HG03097 (cell line): Measurements from ENCODE around the gene SFI1.
"Not testable (repeated sequence)": the region's sequence is repeated elsewhere in the genome, so short reads cannot be mapped to it uniquely, and the experiment has no call there.

ENCODE experiments used
- ATAC-seq: cut with Tn5 transposase; IDR thresholded peaks from one replicate; pipeline ENCODE4 v1.9.1; 2021; ENCODE audit not compliant: unreplicated experiment, low FRiP score

Gene SFI1

DNA sequence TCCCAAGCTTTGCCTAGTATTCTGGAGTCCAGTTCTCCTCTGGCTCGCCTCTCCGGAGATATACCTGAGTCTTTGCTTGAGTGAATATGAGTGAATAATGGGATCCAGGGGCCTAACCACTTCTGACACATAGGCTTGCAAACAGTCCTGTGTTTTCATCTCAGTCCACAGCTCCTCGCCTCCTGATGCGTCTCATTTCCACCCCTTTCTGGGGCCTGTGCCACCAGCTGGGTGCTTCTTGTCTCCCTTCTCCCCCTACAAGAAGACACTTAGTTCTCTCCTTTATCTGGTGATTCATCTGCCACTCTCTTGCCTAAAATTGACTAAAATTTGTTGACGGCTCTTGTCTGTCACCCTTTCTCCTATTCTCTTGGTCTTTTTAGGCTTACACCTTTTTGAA lies 44.6 kb downstream of the SFI1 start:
- no peak for ATAC-seq

DNA sequence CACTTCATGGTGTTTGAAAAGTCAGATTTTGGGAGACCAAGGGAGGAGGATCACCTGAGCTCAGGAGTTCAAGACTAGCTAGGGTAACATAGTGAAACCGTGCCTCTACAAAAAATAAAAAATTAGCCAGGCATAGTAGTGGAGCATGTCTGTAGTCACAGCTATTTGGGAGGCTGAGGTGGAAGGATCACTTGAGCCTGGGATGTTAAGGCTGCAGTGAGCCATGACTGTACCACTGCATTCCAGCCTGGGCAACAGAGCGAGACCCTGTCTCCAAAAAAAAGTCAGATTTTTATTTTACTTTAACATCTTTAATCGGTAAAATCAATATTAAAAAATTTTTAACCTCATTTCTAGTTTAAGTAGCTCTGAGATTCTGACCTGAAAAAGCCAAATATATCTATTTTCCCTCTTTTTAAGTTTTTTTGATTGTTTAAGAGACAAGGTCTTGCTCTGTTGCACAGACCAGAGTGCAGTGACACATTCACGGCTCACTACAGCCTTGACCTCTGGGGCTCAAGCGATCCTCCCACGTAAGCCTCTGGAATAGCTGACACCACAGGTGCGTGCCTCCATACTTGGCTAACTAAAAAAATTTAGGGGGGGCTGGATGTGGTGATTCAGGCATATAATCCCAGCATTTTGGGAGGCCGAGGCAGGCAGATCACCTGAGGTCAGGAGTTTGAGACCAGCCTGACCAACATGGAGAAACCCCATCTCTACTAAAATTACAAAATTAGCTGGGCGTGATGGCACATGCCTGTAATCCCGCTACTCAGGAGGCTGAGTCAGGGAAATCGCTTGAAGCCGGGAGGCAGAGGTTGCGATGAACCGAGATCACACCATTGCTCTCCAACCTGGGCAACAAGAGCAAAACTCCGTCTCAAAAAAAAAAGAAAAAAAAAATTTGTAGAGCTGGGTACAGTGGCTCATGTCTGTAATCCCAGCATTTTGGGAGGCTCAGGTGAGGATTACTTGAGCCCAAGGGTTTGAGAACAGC lies 48.4 kb downstream of the SFI1 start:
- no peak for ATAC-seq

DNA sequence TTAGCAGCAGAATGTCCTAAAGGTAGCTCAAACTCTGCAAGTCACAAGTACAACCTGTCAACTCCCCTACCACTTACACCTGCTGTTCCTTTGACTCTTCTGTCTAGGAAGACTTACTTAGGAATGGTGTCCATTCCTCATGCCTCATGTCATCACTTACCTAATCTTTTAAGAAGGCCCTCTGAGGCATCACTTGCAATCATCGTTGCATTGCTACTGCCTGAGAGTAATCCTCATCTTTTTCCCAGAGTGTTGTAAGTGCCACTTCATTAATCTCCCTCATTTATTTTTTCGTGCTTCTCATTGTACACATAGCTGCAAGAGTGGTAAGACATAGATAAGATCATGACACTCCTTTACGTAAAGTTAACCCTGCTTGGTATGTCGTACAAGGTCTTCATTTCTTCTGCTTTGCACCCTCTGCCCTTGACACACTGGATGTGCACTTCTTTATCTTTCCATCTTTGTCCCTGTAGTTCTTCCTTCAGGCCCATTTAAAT lies 54.6 kb downstream of the SFI1 start:
- no peak for ATAC-seq

DNA sequence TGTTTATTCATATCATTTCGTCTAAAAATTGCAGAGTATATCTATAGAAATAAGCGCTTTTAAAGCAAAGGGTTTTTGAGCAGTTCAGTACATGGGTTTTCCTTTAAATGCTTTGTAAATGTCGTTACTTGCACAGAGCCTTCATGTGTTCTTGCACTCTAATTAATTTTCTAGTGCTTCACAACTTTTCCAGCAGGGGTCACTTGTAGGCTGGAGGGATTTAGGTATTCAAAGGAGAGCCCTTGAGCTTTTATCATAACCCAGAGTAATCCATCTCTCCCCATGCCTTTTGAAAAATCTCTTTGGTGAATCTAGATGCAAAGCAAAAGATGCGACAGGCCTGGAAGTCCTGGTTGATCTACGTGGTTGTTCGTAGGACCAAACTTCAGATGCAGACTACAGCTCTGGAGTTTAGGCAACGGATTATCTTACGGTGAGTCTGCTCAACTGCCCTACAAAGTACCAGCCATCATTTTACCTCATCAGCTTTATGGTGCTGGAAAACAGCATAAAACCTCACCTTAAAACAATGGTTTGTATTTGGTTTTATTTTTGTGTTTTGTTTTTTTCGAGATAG lies 60.4 kb downstream of the SFI1 start:
- no peak for ATAC-seq

DNA sequence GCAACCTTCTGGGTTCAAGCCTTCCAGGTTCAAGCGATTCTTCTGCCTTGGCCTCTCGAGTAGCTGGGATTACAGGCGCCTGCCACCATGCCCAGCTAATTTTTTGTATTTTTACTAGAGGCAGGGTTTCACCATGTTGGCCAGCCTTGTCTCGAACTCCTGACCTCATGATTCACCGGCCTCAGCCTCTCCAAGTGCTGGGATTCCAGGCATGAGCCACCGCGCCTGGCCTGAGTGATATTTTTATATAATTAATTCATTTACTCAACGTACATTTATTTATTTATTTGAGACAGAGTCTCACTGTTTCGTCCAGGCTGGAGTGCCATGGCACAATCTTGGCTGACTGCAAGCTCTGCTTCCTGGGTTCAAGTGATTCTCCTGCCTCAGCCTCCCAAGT lies 62.2 kb downstream of the SFI1 start:
- not testable (repeated sequence) for ATAC-seq

DNA sequence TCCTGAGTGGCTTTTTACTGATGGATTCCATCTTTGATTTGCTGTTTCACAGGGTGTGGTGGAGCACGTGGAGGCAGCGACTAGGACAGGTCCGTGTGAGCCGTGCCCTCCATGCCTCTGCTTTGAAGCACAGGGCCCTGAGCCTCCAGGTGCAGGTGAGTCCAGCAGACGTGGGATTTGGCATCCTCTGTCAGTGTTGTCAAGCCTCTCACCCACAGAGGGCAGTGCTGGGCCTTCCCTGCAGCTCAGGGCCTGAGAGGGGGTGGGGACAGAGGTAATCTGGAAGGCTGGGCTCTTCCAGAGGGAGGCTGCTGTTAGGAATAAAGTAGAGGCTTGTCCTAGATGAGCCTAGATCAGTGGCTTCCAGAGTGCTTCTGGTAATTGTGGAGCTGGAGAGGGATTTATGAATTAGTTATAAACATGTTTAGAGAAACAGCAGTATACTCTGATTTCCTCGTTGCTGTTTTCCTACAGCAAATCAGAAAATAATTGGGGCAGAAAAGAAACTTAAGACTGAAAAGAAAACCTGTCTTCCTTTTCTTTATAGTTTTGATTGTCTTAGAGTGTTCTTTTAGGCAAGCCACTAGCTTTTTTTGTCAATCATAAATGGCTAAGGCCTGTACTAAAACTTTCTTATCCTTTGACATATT lies 65.0 kb downstream of the SFI1 start:
- no peak for ATAC-seq

DNA sequence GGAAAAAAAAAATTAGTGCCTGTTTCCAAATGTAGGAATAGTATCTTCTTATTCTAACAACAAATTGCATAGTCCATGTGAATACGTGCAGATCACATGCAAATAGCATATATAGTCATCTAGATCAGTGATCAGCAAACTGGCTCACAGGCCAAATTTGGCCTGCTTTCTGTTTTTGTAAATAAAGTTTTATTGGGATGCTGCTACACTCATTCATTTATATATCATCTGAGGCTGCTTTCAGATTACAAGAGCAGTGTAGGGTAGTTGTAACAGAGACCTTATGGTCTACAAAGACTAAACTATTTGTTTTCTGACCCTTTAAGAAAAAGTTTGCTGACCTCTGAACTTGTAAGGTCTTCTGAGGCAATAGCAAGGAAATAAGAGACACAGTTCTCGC lies 65.6 kb downstream of the SFI1 start:
- ATAC-seq: no peak

DNA sequence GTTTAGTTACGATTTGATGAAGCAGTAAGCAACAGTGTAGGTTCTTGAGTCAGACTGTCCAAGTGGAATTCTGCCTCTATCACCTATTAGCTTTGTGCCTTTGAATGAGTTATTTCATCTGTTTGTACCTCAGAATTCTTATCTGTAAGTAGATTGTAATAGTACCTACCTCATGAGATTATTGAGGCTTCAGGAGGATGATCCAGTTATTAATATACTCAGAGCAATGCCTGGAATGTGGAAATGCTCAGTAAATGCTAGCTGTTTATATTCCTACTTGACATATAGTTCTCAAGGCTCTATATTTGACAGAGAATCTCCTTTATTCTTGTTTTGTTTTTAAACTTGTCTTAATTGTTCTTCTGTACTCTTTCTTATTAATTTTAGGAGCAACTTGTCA lies 70.1 kb downstream of the SFI1 start:
- ATAC-seq: no peak

DNA sequence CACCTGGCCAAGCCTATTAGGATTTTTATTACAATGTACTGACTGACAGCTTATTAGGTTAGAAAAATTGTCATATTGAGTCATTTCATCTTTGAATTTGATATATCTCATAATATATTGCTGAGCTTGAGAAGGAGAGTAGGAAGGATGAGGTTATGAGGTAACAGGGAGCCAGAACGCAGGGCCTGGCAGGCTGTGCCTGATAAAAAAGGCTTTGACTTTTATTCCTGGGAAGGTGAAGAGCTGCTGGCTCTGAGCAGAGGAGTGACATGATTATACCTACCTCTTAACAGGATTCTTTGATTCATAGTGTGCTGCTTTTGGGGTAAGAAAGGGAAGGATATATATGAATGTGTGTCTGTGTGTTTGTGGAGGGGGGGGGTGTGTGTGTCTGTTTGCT lies 70.9 kb downstream of the SFI1 start:
- ATAC-seq: no peak

DNA sequence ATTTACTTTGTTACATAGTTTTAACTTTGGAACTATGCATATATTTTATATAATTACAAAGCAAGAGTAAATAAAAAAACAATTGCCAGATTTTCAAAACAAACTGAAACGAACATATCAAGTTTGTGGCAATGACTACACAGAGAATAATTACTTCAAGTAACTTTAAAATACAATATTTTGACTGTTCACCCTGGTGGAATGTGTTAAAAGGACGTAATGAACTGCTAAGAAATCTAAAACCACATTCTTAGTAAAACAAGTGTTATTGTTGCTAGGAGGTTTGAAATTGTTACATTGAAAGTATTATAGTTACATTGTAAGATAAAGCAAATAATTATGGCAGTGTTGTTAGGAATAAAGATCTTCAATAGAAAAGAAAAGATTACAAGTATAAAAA lies 71.4 kb downstream of the SFI1 start:
- no peak for ATAC-seq

DNA sequence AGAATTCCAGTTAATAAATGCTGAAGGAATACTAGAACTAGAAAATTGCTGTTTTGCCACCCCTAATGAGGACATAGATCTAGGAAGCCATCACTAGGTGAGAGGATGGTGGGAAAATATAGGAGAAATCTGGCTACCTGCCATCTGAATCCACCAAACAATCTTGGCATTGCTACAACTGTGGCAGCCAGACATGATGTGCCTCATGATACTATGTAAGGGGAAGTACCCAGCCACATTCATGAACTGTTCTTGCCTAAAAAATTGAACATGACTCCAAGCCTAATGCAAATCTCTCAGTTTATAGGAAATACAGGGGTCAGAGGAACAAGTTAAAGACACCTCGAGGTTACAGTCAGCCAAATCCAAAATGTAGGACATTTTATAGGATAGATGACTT lies 72.8 kb downstream of the SFI1 start:
- no peak for ATAC-seq

DNA sequence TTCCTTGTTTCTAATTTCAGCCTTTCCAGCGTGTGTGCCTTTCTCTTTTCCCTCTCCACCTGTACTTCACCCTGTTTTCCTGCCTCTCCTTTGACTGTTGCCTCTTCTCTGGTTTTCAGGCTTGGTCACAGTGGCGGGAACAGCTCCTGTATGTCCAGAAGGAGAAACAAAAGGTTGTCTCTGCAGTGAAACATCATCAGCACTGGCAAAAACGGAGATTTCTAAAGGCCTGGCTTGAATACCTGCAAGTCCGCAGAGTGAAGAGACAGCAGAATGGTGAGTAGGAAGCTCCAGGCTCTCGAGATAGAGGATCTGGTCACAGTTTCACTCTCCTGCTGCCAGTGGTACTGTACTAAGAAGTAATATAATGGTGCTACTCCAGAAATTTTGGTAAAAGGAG lies 76.6 kb downstream of the SFI1 start:
- no peak for ATAC-seq

DNA sequence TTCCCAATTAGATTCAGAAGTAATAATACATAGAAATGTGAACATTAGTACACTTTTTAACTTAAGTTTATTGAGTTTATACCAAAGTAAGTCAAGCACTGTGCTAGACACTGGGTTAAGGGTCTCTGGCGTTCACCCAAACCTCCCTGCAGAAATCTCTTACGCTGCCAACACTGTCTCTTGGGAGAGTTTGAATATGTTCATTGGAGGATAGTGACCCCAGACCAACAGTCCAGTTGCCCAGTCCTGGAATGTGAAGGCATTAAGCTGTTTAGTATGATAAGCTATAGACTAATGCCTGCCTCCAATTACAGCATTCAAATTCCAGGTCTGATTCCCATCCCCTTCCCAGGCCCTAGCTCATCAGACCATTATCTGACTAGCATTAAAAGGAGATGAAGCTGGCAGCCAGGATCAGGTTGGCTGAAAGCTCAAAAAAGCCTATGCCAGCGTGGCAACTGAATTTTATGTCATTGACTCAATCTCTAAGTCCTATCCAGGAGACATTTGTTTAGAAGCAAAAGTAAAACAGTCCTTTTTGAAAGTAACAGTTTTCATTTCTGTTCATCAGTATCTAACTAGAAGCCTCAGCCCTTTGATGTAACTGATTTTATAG lies 77.8 kb downstream of the SFI1 start:
- ATAC-seq: no peak

DNA sequence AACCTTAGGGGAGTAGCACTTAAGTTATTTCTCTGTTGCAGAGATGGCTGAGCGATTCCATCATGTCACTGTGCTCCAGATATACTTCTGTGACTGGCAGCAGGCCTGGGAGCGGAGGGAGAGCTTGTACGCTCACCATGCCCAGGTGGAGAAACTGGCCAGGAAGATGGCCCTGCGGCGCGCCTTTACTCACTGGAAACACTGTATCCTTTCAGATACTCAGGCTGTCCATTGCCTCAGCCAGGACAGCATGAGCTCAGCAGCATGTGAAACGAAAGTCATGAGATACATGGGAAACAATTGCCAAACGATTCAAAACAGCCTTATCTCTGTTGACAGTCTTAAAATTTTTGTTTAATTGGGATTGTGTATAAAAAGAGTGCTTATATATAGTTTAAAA lies 78.9 kb downstream of the SFI1 start:
- ATAC-seq: no peak

DNA sequence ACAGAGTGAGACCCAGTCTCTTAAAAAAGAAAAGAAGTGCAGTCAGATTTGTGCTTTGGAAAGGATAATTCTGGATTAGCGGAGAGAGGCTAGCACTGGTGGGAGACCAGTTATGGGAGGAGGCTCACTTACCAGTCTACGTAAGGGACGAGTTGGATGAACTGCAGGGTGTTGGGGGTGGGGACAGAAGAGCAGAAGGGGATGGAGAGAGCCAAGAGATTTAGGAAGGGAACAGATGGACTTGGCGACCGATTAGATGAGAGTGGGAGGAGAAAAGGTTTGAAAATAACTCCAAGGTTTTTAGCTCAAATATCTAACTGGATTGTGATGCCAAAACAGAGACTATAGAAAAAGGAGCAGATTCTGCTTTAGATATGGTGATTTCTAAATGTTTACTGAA lies 81.4 kb downstream of the SFI1 start:
- no peak for ATAC-seq

DNA sequence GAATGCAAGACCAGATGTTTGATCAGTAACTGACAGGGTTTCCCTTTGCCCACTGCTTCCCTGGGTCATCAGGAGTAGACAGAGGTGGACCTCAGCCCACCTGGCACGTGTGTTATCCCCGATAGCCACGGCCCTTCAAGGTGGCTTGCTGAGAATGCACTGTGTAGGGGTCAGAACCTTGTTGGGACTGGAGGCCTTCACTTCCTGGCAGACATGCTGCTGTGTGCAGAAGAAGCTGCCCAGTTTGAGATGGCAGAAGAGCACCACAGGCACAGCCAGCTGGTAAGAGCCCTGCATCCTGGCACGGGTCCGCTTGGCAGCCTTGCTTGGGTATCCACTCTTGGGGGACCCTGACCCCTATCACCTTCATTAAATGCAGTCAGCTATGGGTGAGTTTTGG lies 81.8 kb downstream of the SFI1 start:
- no peak for ATAC-seq

DNA sequence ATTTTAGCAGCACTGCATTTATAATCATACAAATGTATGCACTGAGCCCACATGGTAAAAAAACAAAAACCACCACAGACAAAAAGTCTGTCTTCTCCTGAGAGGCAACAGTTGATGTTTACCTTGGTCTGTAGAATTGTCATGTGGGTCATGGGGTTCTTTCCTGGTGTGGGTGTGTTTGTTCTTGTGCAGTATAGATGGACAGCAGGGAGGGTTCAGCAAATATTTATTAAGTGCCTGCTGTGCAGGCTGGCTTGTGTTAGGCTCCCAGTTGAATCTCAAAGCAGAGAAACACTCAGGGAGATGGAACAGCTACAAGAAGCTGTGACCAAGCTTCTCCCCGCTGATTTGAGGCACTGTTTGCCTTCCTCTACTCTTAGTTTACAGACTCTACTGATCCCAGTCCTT lies 83.5 kb downstream of the SFI1 start:
- ATAC-seq: no peak

DNA sequence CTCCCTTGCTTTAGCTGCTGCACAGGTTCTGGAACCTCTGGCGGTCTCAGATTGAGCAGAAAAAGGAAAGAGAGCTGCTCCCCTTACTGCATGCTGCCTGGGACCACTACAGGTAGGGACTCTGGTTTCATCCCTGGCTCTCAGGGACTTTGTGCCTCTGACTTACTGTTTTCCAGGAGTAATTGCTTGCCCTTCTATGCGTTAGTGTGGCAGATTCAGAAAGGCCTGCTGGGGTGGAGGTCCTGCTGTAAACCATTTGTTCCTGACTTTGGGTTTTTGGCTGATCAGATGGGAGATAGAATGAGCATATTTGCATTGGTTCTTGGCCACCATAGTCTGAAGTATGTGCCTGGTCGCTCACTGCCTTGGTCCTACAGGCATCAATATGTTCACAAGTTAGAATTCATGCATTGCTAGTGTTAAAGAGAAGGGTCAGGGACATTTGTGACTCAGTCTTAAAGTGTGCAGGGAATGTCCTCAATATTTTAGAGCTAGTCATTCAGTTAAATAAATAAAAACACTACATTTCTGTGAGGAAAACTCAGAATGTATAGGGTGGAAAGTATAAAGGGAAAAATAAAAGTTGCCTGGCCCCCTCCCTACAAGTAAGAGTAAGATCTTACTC lies 87.6 kb downstream of the SFI1 start:
- no peak for ATAC-seq

DNA sequence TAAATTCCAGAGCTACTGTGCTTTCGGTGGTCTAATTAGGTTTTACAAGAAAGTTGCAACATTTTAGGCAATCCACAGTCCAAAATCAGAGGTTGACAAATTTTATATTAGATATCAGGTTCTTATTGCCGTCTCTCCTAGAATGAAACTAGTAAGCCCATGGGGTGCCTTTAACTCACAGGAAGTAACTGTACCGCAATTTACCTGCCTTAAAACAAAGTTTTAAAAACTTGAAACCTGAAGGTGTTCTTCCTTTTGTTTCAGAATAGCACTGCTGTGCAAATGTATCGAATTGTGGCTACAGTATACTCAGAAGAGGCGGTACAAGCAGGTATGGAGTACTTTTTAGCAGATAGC lies 88.4 kb downstream of the SFI1 start:
- ATAC-seq: no peak

DNA sequence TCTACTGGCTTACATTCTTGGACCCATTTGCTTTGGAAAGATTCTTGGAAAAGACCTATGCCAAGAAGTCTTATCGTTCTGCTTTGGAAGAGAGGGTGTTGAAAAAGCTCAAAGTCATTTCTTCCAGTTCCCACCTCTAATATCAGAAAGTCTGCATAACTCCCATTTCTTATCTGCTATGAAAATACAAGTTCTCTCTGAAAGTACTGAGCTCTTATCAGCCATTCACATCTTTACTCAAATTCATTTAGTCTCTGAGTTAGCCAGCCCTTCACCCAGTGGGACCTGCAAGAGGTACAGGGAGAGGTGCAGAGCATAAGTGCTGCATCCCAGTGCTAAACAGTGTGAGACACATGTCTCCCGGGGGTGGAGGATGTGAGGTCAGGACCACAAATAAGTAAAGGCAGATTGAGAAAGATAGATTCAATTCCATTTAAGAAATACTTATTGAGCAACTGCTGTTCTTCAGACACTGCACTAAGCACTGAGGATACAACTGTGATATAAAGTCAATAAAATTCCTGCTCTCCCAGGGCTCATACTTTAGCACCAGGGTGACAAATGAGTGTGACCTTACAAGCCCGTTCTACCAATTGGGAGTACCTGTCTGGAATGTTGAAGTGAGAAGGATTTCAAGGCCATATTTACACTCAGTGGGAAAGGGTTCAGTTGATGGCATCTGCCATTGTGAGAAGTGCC lies 89.0 kb downstream of the SFI1 start:
- no peak for ATAC-seq
